A673 (cell line): Measurements from ENCODE around the gene NOC4L. TPM values are rescaled to one million over a fixed set of nuclear protein-coding genes. Genes with fewer than 3 reads are reported as not detected.

Source experiments
- BruUV-seq: library from RNA; stranded (reverse); fragments of 400-500 nt; replicated peaks from 2 replicates; lab custom pipeline; 2021; lab: Mats Ljungman, UMichigan
- CTCF ChIA-PET: fragments of 300-600 bp; sonication (Branson Sonifier 250); formaldehyde crosslinking; loops from one replicate; lab custom pipeline; 2022; ENCODE audit warnings: antibody characterized with exemption; lab: Charles Lee
- POLR2A ChIA-PET: fragments of 300-600 bp; sonication (Branson Sonifier 250); formaldehyde crosslinking; loops from one replicate; lab custom pipeline; 2022; ENCODE audit warnings: antibody characterized with exemption; ENCODE audit not compliant: low non-redundant PET; lab: Charles Lee
- DNase-seq: peaks from one replicate; pipeline ENCODE4 v3.0.0-alpha.2; 2015; ENCODE audit warnings: low spot score
- H3K27ac ChIP-seq: fragments of 200-600 bp; sonication (generic); 2 replicates; pipeline ENCODE4 v1.5.1; 2016; ENCODE audit warnings: mixed run types, low read depth, mild to moderate bottlenecking, mixed read lengths, antibody characterized with exemption, low read length; ENCODE audit not compliant: poor library complexity, severe bottlenecking
- H3K27me3 ChIP-seq: fragments of 200-600 bp; sonication (generic); replicated peaks from 2 replicates; pipeline ENCODE4 v1.6.1; 2017; ENCODE audit warnings: mixed run types, low read depth, mild to moderate bottlenecking, mixed read lengths, antibody characterized with exemption, low read length; ENCODE audit not compliant: insufficient read depth, poor library complexity
- H3K36me3 ChIP-seq: fragments of 200-600 bp; sonication (generic); 2 replicates; pipeline ENCODE4 v1.6.1; 2016; ENCODE audit warnings: mixed run types, mild to moderate bottlenecking, mixed read lengths, antibody characterized with exemption, low read length; ENCODE audit not compliant: insufficient read depth, poor library complexity, severe bottlenecking
- H3K4me1 ChIP-seq: fragments of 200-600 bp; sonication (generic); 2 replicates; pipeline ENCODE4 v1.6.1; 2017; ENCODE audit warnings: mixed run types, mild to moderate bottlenecking, mixed read lengths, antibody characterized with exemption, low read length; ENCODE audit not compliant: insufficient read depth, poor library complexity, severe bottlenecking
- H3K4me3 ChIP-seq: fragments of 200-600 bp; sonication (generic); 2 replicates; pipeline ENCODE4 v1.5.1; 2016; ENCODE audit warnings: low read depth, mixed run types, mild to moderate bottlenecking, mixed read lengths, low read length; ENCODE audit not compliant: poor library complexity, severe bottlenecking
- H3K9me3 ChIP-seq: fragments of 200-600 bp; sonication (generic); 2 replicates; pipeline ENCODE4 v1.6.1; 2016; ENCODE audit warnings: mixed run types, low read depth, mild to moderate bottlenecking, mixed read lengths, antibody characterized with exemption, low read length; ENCODE audit not compliant: poor library complexity, severe bottlenecking
- CTCF ChIP-seq: fragments of 300-800, 200-600 bp; sonication (generic); conservative IDR thresholded peaks from 2 replicates; pipeline ENCODE4 v1.5.1; 2017; ENCODE audit warnings: low read depth, mild to moderate bottlenecking, antibody characterized with exemption, low read length, moderate library complexity, mixed read lengths
- EZH2 ChIP-seq: fragments of 200-600 bp; sonication (generic); IDR thresholded peaks from 2 replicates; pipeline ENCODE4 v1.6.1; 2017; ENCODE audit warnings: borderline replicate concordance, low read depth, mild to moderate bottlenecking, mixed read lengths, antibody characterized with exemption, low read length; ENCODE audit not compliant: poor library complexity, severe bottlenecking
- intact Hi-C: fragments of 100-400 bp; cut with micrococcal nuclease; formaldehyde crosslinking; loops from one replicate; pipeline ENCODE4 v1.10.0; 2022; ENCODE audit not compliant: unreplicated experiment
- total RNA-seq: library from RNA; stranded (reverse); gene quantifications from 2 replicates; pipeline ENCODE4 v1.2.3, GENCODE V29; 2021

Gene NOC4L
- total RNA-seq, 1 experiment from 2014 or later = 46.9 TPM

- TF ChIP-seq EZH2 (no peak), CTCF (no peak)
- no peaks in the 10 kb centered on the region for H3K36me3 ChIP-seq
- H3K27ac ChIP-seq = no peak overlapping the region
- DNase-seq = no peak
- ChIA-PET POLR2A (no interaction called here), CTCF (no interaction called here)
- no peaks in the 10 kb centered on the region for H3K9me3 ChIP-seq
- H3K4me3 ChIP-seq = no peak overlapping the region
- H3K27me3 ChIP-seq = no peaks in the 10 kb centered on the region
- intact Hi-C loops = no loop called here
- peaks cover 14% of the 10 kb centered on the region for H3K4me1 ChIP-seq
- no TSS peak for BruUV-seq
Measured at GRCh38 chr12:132167611-132168310, 23.5 kb downstream of the NOC4L start.

- Histone ChIP-seq H3K4me3 (no peak overlapping the region), H3K27me3 (no peaks in the 10 kb centered on the region), H3K27ac (no peak overlapping the region), H3K9me3 (no peaks in the 10 kb centered on the region), H3K4me1 (peaks cover 14% of the 10 kb centered on the region), H3K36me3 (no peaks in the 10 kb centered on the region)
- intact Hi-C loops = no loop called here
- DNase-seq = no peak
- ChIA-PET POLR2A (no interaction called here), CTCF (no interaction called here)
- no peak for TF ChIP-seq EZH2
- no peak for TF ChIP-seq CTCF
- BruUV-seq = no TSS peak
Measured at GRCh38 chr12:132168311-132169031, 24.2 kb downstream of the NOC4L start.

- BruUV-seq = no TSS peak
- H3K36me3 ChIP-seq = no peaks in the 10 kb centered on the region
- intact Hi-C loops = no loop called here
- no peak overlapping the region for H3K27ac ChIP-seq
- CTCF ChIA-PET = no interaction called here
- TF ChIP-seq EZH2 (no peak), CTCF (no peak)
- H3K27me3 ChIP-seq = no peaks in the 10 kb centered on the region
- H3K9me3 ChIP-seq = no peaks in the 10 kb centered on the region
- DNase-seq = no peak
- POLR2A ChIA-PET = no interaction called here
- peaks cover 14% of the 10 kb centered on the region for H3K4me1 ChIP-seq
- no peak overlapping the region for H3K4me3 ChIP-seq
Measured at GRCh38 chr12:132169376-132169775, 25.1 kb downstream of the NOC4L start.
